Ovary (tissue), 9 donors: Measurements from ENCODE around the gene OAS3. TPM values are rescaled to one million over a fixed set of nuclear protein-coding genes. Genes with fewer than 3 reads are reported as not detected.

Experiments
- DNase-seq, 5 donors: peaks; one replicate each; pipeline ENCODE4 v3.0.0-alpha.2; 2019 to 2020
- H3K27ac ChIP-seq, 2 donors: fragments of 200-600 bp; one replicate each; pipeline versions ENCODE4 v1.5.1 to v1.8.0; 2019 to 2022
- H3K27me3 ChIP-seq: fragments of 200-600 bp; one replicate; pipeline ENCODE4 v1.8.0; 2022
- H3K36me3 ChIP-seq: fragments of 200-600 bp; sonication (generic); one replicate; pipeline ENCODE4 v1.5.1; 2019
- H3K4me1 ChIP-seq: one replicate; pipeline ENCODE4 v1.8.1; 2013; ENCODE audit warnings: mild to moderate bottlenecking, moderate library complexity; ENCODE audit not compliant: insufficient read depth
- H3K4me3 ChIP-seq: fragments of 200-600 bp; sonication (generic); one replicate; pipeline ENCODE4 v1.5.1; 2017
- H3K9me3 ChIP-seq, 2 donors: fragments of 200-600 bp in 1 of 2; sonication (generic) in 1 of 2; one replicate each; pipeline versions ENCODE4 v1.5.1 to v1.8.1; 2013 to 2019; ENCODE audit warnings: mild to moderate bottlenecking in 1 of 2, moderate library complexity in 1 of 2
- EP300 ChIP-seq: sonication (generic); formaldehyde crosslinking; IDR thresholded peaks from one replicate; pipeline ENCODE4 v1.6.1; 2017; ENCODE audit warnings: antibody characterized with exemption
- POLR2A ChIP-seq: fragments of 450-650 bp; IDR thresholded peaks from one replicate; pipeline ENCODE4 v1.6.1; 2017; ENCODE audit warnings: antibody characterized with exemption, mild to moderate bottlenecking, moderate library complexity
- WGBS, 3 donors: extraction: QIAGEN DNeasy Blood & Tissue Kit in 1 of 3; methylation state at CpG; one replicate each; pipeline versions ENCODE4 v1.1.5 to v1.1.7; 2013 to 2017; 5-methylcytosine and 5-hydroxymethylcytosine counted together
- intact Hi-C, 4 donors: fragments of 100-400 bp; cut with DNase I; formaldehyde crosslinking; loops; one replicate each; pipeline versions ENCODE4 v1.11.0 to v1.15.1; 2022 to 2023
- polyA plus RNA-seq, 2 donors: library from polyadenylated mRNA; stranded (reverse); fragments of 200-250 nt in 1 of 2; fragments of 350-450 nt in 1 of 2; fragmentation: Illumina TruSeq in 1 of 2; extraction: RNeasy Lipid Tissue Mini Kit (QIAGEN cat#74804) in 1 of 2; gene quantifications; one replicate each; pipeline ENCODE4 v1.2.3, GENCODE V29; 2013 to 2014
- total RNA-seq, 7 donors: library from RNA; depleted of rRNA in 2 of 7; stranded (reverse); fragments of >200 nt in 2 of 7; fragmentation: NEBNext Ultra II Directional in 3 of 7; extraction: Animal tissue kit (Norgen Biotek cat#: 25700) in 3 of 7; gene quantifications; one replicate each; pipeline versions ENCODE4 v1.1.0 to v1.2.4, GENCODE V29; 2016 to 2023
- TF ChIP-seq, protein P1 (sequence below), 3 donors: fragments of 450-650 bp in 2 of 3; fragments of 200-600 bp in 1 of 3; IDR thresholded peaks; one replicate each; pipeline versions ENCODE4 v1.5.1 to v1.8.0; 2016 to 2022; ENCODE audit warnings: antibody characterized with exemption in 3 of 3, mild to moderate bottlenecking in 1 of 3
- donor health status: DM: no; HTN: no; CAD: no; lungs with moderate emphysema.
- donor health status: DM: no; HTN: no; CAD: no.
- donor health status: Bipolar disorder and iron deficiency.
- donor health status: DM: yes; HTN: yes; CAD: no.
- donor health status: DM: no; HTN: no; CAD: no.
- donor health status: DM: yes; HTN: yes; CAD: no.

The OAS3 gene
- total and polyA plus RNA-seq, 9 donors, result 2.3 to 26.2 (median 7.9) TPM

DNA sequence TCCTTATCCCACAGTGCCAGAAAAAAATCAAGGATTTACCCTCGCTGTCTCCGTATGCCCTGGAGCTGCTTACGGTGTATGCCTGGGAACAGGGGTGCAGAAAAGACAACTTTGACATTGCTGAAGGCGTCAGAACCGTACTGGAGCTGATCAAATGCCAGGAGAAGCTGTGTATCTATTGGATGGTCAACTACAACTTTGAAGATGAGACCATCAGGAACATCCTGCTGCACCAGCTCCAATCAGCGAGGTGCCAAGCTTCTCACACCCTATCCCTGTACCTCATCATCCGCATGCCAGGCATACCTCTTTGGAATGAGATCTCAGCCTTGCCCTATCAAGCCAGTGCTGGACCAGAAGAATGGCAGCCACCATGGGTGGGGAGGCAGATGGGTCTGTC, 59.2 kb downstream of the OAS3 start:
- TF ChIP-seq, protein P1, sequence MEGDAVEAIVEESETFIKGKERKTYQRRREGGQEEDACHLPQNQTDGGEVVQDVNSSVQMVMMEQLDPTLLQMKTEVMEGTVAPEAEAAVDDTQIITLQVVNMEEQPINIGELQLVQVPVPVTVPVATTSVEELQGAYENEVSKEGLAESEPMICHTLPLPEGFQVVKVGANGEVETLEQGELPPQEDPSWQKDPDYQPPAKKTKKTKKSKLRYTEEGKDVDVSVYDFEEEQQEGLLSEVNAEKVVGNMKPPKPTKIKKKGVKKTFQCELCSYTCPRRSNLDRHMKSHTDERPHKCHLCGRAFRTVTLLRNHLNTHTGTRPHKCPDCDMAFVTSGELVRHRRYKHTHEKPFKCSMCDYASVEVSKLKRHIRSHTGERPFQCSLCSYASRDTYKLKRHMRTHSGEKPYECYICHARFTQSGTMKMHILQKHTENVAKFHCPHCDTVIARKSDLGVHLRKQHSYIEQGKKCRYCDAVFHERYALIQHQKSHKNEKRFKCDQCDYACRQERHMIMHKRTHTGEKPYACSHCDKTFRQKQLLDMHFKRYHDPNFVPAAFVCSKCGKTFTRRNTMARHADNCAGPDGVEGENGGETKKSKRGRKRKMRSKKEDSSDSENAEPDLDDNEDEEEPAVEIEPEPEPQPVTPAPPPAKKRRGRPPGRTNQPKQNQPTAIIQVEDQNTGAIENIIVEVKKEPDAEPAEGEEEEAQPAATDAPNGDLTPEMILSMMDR (IDR thresholded peaks at IDR 0.05), result no peak
- TF ChIP-seq EP300, result no peak
- TF ChIP-seq POLR2A, result no peak
- H3K27ac ChIP-seq, result no peak overlapping the region
- H3K4me3 ChIP-seq, result no peak overlapping the region
- no peaks in the 10 kb centered on the region for H3K36me3 ChIP-seq
- H3K9me3 ChIP-seq, result no peaks in the 10 kb centered on the region
- H3K27me3 ChIP-seq, result no peaks in the 10 kb centered on the region
- WGBS, 3 donors, result 87 to 95% (median 92%) methylated on average over 7 of the region's 7 CpGs
- DNase-seq, result no peak
- H3K4me1 ChIP-seq, result no peaks in the 10 kb centered on the region
- intact Hi-C loops, result no loop called here

DNA sequence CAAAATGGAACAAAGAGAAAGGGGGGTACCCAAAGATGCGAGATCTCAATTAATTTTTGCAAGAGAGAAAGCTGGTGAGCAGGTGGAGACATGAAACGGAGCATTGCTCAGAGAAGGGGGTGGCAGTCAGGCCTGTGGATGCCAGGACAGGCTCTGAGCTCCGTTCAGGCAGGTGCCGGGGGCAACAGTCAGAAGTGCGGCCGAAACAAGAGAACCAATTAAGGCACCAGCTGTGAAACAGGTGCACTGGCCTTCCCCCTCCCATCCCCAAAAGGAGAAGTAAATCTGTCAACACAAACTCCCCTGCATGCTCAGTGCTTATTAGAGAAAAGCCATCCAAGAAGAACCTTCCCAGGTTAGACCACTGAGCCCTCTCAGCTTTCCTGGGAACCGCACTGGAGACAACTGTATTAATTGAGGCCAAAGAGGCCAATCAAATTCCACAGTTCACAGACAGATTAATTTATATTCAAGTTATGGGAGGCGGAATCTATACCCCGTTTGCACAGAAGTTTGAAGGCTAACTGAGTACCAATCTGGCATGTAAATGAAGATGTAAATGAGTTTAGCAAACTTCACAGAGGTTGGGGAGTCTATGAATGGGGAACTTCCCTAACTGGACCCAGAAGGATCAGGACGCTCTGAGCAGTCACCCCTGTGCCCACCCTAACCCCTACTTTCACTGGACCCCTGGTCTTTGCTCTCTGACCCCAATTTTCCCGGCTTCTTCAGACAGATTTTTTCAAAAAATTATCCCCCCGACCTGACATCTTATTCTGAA, 60.9 kb downstream of the OAS3 start:
- intact Hi-C loops, result no loop called here
- Histone ChIP-seq H3K4me1 (no peaks in the 10 kb centered on the region), H3K9me3 (no peaks in the 10 kb centered on the region), H3K4me3 (no peak overlapping the region), H3K27me3 (no peaks in the 10 kb centered on the region), H3K36me3 (no peaks in the 10 kb centered on the region), H3K27ac (no peak overlapping the region)
- DNase-seq, result no peak
- TF ChIP-seq, protein P1 (IDR thresholded peaks at IDR 0.05), result no peak
- no peak for TF ChIP-seq POLR2A
- WGBS, 3 donors, result 80 to 85% (median 83%) methylated on average over 12 of the region's 12 CpGs

DNA sequence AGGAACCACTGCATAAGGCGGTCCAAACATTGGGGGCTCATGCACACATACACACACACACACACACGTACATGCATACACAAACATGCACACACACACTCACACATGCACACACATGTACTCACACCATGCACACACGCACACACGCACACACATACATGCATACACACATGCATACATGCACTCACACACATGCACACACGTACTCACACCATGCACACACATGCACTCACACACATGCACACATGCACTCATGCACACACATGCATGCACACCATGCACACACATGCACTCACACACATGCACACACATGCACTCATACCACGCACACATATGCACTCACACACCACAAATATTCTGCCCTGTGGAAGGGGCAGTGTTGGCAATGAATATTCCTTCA, 62.2 kb downstream of the OAS3 start:
- DNase-seq, result no peak
- no peak overlapping the region for H3K4me3 ChIP-seq
- intact Hi-C loops, result no loop called here
- no peaks in the 10 kb centered on the region for H3K27me3 ChIP-seq
- H3K27ac ChIP-seq, result no peak overlapping the region
- WGBS, 3 donors, result 93 to 95% (median 95%) methylated on average over 6 of the region's 6 CpGs
- H3K4me1 ChIP-seq, result no peaks in the 10 kb centered on the region
- no peaks in the 10 kb centered on the region for H3K36me3 ChIP-seq
- TF ChIP-seq POLR2A, result no peak
- TF ChIP-seq, protein P1 (IDR thresholded peaks at IDR 0.05), result no peak
- no peak for TF ChIP-seq EP300
- no peaks in the 10 kb centered on the region for H3K9me3 ChIP-seq

DNA sequence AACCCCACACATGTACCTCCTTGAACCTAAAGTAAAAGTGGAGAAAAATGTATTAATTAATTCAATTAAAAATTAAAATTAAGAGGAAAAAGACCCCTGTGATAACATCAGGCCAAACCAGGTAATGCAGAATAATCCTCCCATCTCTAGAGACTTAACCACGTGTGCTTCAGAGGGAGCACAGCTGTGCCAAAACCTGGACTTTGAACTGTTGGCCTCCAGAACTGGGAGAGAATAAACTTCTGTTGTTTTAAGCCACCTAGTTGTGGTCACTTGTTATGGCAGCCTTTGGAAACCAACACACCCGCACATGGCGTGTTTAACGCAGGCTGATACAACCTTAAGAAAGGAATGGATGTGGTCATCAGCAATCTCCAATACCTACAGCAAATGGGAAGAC, 63.9 kb downstream of the OAS3 start:
- 73 to 79% (median 74%) methylated on average over 4 of the region's 4 CpGs for WGBS, 3 donors
- TF ChIP-seq EP300, result no peak
- TF ChIP-seq POLR2A, result no peak
- TF ChIP-seq, protein P1 (IDR thresholded peaks at IDR 0.05), result no peak
- Histone ChIP-seq H3K36me3 (no peaks in the 10 kb centered on the region), H3K9me3 (no peaks in the 10 kb centered on the region), H3K27me3 (no peaks in the 10 kb centered on the region), H3K4me3 (no peak overlapping the region), H3K27ac (no peak overlapping the region), H3K4me1 (no peaks in the 10 kb centered on the region)
- DNase-seq, result no peak
- intact Hi-C loops, result no loop called here
